Measurements from ENCODE around the gene TOM1L2.

Gene TOM1L2

GRCh38 chr17:17994271-17995069 lies 22.3 kb upstream of the TOM1L2 start:
- DNase-seq (ENCODE audit: low read depth in 2 of 2) = no peak

- no peak for DNase-seq (ENCODE audit: low read depth in 2 of 2)
Observed at GRCh38 chr17:17993852-17994251, 21.7 kb upstream of the TOM1L2 start.

GRCh38 chr17:17993366-17993765 lies 21.2 kb upstream of the TOM1L2 start:
- DNase-seq (ENCODE audit: low read depth in 2 of 2) = no peak

- DNase-seq (ENCODE audit: low read depth in 2 of 2) = no peak
Observed at GRCh38 chr17:17990282-17990681, 18.1 kb upstream of the TOM1L2 start.

GRCh38 chr17:17989618-17990017 lies 17.4 kb upstream of the TOM1L2 start:
- DNase-seq (ENCODE audit: low read depth in 2 of 2) = no peak

GRCh38 chr17:17989081-17989480 lies 16.9 kb upstream of the TOM1L2 start:
- DNase-seq (ENCODE audit: low read depth in 2 of 2) = no peak

GRCh38 chr17:17988427-17988945 lies 16.3 kb upstream of the TOM1L2 start:
- DNase-seq (ENCODE audit: low read depth in 2 of 2) = no peak

- DNase-seq (ENCODE audit: low read depth in 2 of 2) = no peak
Observed at GRCh38 chr17:17987901-17988300, 15.7 kb upstream of the TOM1L2 start.

- DNase-seq (ENCODE audit: low read depth in 2 of 2) = no peak
Observed at GRCh38 chr17:17987187-17987896, 15.1 kb upstream of the TOM1L2 start.

GRCh38 chr17:17985555-17985954 lies 13.4 kb upstream of the TOM1L2 start:
- no peak for DNase-seq (ENCODE audit: low read depth in 2 of 2)

- DNase-seq (ENCODE audit: low read depth in 2 of 2) = no peak
Observed at GRCh38 chr17:17985153-17985552, 13.0 kb upstream of the TOM1L2 start.

GRCh38 chr17:17983776-17984175 lies 11.6 kb upstream of the TOM1L2 start:
- DNase-seq (ENCODE audit: low read depth in 2 of 2) = no peak

- DNase-seq (ENCODE audit: low read depth in 2 of 2) = no peak
Observed at GRCh38 chr17:17983376-17983775, 11.2 kb upstream of the TOM1L2 start.

GRCh38 chr17:17982801-17983200 lies 10.6 kb upstream of the TOM1L2 start:
- DNase-seq (ENCODE audit: low read depth in 2 of 2) = no peak

- no peak for DNase-seq (ENCODE audit: low read depth in 2 of 2)
Observed at GRCh38 chr17:17981330-17981729, 9.1 kb upstream of the TOM1L2 start.

GRCh38 chr17:17979778-17980177 lies 7.6 kb upstream of the TOM1L2 start:
- DNase-seq (ENCODE audit: low read depth in 2 of 2) = no peak

- DNase-seq (ENCODE audit: low read depth in 2 of 2) = no peak
Observed at GRCh38 chr17:17978481-17979424, 6.6 kb upstream of the TOM1L2 start.

- DNase-seq (ENCODE audit: low read depth in 2 of 2) = no peak
Observed at GRCh38 chr17:17976931-17977570, 4.9 kb upstream of the TOM1L2 start.

GRCh38 chr17:17975436-17975835 lies 3.2 kb upstream of the TOM1L2 start:
- no peak for DNase-seq (ENCODE audit: low read depth in 2 of 2)

GRCh38 chr17:17972952-17973254 lies 703 bp upstream of the TOM1L2 start:
- DNase-seq (ENCODE audit: low read depth in 2 of 2) = no peak

- no peak for DNase-seq (ENCODE audit: low read depth in 2 of 2)
Observed at GRCh38 chr17:17971431-17972125, 622 bp downstream of the TOM1L2 start.
